ENCODE measurements around the gene SLBP. TPM values are rescaled to one million over a fixed set of nuclear protein-coding genes. Genes with fewer than 3 reads are reported as not detected.

SLBP gene
- total and polyA plus RNA-seq, 8 donors = 8.7 to 20.2 (median 10.9) TPM

DNA sequence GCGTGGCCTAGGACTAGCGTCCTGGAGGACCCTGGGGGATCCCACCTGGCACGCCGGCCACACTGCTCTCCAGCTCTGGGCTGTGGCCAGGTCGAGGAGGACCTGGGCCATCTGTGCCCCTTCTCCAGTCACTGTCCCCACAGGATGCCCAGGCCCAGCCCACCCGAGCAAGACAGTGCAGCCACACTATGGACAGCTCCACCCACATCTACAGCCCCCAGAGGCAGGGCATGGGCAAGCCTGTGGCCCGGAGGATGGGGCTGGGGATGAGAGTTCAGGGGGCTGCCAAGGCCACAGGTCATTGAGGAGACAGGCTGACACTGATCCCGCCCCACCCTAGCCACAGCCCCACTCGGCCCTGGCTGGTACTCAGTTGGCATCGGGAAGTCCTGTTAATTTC lies 58.3 kb downstream of the SLBP start:
- no peaks in the 10 kb centered on the region for H3K27me3 ChIP-seq
- FAIRE-seq (no peak), ATAC-seq (no peak), DNase-seq (no peak)
- intact Hi-C loops (cut with DNase I) = loop anchor here in 1 of 3 donors (5.0 kb wide), 1 partner anchor 534 kb away; no protein-coding TSS in a partner anchor
- H3K27ac ChIP-seq = no peak overlapping the region
- H3K4me1 ChIP-seq = no peaks in the 10 kb centered on the region
- no peak overlapping the region for H3K4me3 ChIP-seq
- H3K36me3 ChIP-seq = no peaks in the 10 kb centered on the region
- WGBS, 2 donors = 83 to 86% methylated on average over 9 to 10 of the region's 10 CpGs
- no peaks in the 10 kb centered on the region for H3K9me3 ChIP-seq
- TF ChIP-seq, protein P1, sequence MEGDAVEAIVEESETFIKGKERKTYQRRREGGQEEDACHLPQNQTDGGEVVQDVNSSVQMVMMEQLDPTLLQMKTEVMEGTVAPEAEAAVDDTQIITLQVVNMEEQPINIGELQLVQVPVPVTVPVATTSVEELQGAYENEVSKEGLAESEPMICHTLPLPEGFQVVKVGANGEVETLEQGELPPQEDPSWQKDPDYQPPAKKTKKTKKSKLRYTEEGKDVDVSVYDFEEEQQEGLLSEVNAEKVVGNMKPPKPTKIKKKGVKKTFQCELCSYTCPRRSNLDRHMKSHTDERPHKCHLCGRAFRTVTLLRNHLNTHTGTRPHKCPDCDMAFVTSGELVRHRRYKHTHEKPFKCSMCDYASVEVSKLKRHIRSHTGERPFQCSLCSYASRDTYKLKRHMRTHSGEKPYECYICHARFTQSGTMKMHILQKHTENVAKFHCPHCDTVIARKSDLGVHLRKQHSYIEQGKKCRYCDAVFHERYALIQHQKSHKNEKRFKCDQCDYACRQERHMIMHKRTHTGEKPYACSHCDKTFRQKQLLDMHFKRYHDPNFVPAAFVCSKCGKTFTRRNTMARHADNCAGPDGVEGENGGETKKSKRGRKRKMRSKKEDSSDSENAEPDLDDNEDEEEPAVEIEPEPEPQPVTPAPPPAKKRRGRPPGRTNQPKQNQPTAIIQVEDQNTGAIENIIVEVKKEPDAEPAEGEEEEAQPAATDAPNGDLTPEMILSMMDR (IDR thresholded peaks at IDR 0.05) = no peak

DNA sequence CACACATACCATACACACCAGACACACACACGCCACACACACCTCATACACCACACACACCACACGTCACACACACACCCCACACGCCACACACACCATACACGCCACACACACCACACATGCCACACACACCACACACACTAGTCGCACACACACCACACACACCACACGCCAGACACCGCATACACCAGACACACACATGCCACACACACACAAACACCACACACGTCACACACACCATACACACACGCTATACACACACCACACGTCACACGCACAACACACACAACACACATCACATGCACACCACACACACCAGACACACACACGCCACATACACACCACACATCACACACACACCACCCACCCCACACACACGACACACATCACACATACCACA lies 60.0 kb downstream of the SLBP start:
- TF ChIP-seq, protein P1 (IDR thresholded peaks at IDR 0.05) = no peak
- ATAC-seq (no peak), DNase-seq (no peak), FAIRE-seq (no peak)
- H3K4me3 ChIP-seq = no peak overlapping the region
- intact Hi-C loops (cut with DNase I) = loop anchor here in 1 of 3 donors (5.0 kb wide), 1 partner anchor 535 kb away; no protein-coding TSS in a partner anchor
- no peak overlapping the region for H3K27ac ChIP-seq
- no peaks in the 10 kb centered on the region for H3K36me3 ChIP-seq
- no peaks in the 10 kb centered on the region for H3K9me3 ChIP-seq
- WGBS, 2 donors = 95 to 96% methylated on average over 13 of the region's 13 CpGs
- no peaks in the 10 kb centered on the region for H3K4me1 ChIP-seq
- no peaks in the 10 kb centered on the region for H3K27me3 ChIP-seq

DNA sequence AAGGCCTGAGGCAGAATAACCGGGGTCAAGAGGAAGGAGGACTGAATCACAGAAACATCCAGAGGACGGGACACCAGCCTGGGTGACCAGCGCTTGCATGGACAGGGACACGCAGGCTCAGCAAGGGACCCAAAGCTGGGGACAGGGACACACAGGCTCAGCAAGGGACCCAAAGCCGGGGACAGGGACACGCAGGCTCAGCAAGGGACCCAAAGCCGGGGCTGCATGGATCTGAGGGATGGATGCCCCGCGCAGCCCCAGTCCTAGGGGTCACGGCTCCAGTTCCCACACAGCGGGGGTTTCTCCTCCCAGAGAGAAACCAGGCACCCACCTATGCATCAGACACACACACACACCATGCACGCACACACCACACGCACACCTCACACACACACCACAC lies 60.5 kb downstream of the SLBP start:
- Histone ChIP-seq H3K27me3 (no peaks in the 10 kb centered on the region), H3K9me3 (no peaks in the 10 kb centered on the region), H3K4me3 (no peak overlapping the region), H3K4me1 (no peaks in the 10 kb centered on the region), H3K27ac (no peak overlapping the region), H3K36me3 (no peaks in the 10 kb centered on the region)
- TF ChIP-seq, protein P1 (IDR thresholded peaks at IDR 0.05) = no peak
- intact Hi-C loops (cut with DNase I) = loop anchor here in 1 of 3 donors (5.0 kb wide), 1 partner anchor 536 kb away; no protein-coding TSS in a partner anchor
- DNase-seq (no peak), FAIRE-seq (no peak), ATAC-seq (no peak)
- 98% methylated on average over 13 of the region's 13 CpGs for WGBS, 2 donors

DNA sequence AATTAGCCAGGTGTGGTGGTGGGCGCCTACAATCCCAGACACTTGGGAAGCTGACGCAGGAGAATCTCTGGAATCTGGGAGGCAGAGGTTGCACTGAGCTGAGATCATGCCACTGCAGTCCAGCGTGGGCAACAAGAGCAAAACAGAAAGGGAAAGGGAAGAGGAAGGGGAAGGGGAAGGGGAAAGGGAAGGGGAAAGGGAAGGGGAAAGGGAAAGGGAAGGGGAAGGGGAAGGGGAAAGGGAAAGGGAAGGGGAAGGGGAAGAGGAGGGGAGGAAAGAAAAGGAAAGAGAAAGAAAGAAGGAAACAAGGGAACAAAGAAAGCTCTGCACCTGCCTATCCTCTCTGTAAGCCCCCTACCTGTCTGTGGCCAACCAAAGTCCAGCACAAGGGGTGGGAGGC lies 63.2 kb downstream of the SLBP start:
- Histone ChIP-seq H3K4me3 (no peak overlapping the region), H3K27ac (no peak overlapping the region), H3K27me3 (no peaks in the 10 kb centered on the region), H3K4me1 (no peaks in the 10 kb centered on the region), H3K36me3 (no peaks in the 10 kb centered on the region), H3K9me3 (no peaks in the 10 kb centered on the region)
- FAIRE-seq = no peak
- WGBS, 2 donors = 78 to 81% methylated on average over 3 of the region's 3 CpGs
- no peak for ATAC-seq
- TF ChIP-seq, protein P1 (IDR thresholded peaks at IDR 0.05) = no peak
- DNase-seq = no peak
- intact Hi-C loops (cut with DNase I) = no loop called here

DNA sequence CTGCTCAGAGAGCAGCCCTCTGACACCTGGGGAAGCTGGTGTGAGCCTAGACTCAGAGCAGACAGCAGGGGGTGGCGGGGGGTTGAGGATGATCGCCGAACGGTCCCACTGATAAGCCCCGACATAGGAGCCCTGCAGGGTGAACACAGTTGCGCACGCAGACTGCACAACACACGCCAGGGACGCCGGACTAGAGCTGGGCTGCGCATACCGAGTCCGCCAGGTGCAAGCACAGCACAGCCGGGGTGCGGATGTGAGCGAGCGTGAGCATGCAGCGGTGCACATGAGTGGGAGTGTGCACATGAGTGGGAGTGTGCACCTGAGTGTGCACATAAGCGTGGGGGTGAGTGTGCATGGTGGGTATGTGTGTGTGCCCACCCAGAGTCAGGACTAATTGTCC lies 64.7 kb downstream of the SLBP start:
- H3K4me3 ChIP-seq = no peak overlapping the region
- no peak for DNase-seq
- intact Hi-C loops (cut with DNase I) = no loop called here
- H3K4me1 ChIP-seq = no peaks in the 10 kb centered on the region
- H3K27ac ChIP-seq = no peak overlapping the region
- H3K9me3 ChIP-seq = no peaks in the 10 kb centered on the region
- 85 to 87% methylated on average over 19 of the region's 19 CpGs for WGBS, 2 donors
- FAIRE-seq = no peak
- H3K36me3 ChIP-seq = no peaks in the 10 kb centered on the region
- ATAC-seq = no peak
- no peaks in the 10 kb centered on the region for H3K27me3 ChIP-seq
- TF ChIP-seq, protein P1 (IDR thresholded peaks at IDR 0.05) = no peak

Measured in pancreas (tissue), 10 donors.